ENCODE data around the gene QRICH1. TPM values are rescaled to one million over a fixed set of nuclear protein-coding genes. Genes with fewer than 3 reads are reported as not detected.

QRICH1 gene
- total RNA-seq, 4 donors from 2014 or later: 69.0 to 140 (median 104) TPM

DNA sequence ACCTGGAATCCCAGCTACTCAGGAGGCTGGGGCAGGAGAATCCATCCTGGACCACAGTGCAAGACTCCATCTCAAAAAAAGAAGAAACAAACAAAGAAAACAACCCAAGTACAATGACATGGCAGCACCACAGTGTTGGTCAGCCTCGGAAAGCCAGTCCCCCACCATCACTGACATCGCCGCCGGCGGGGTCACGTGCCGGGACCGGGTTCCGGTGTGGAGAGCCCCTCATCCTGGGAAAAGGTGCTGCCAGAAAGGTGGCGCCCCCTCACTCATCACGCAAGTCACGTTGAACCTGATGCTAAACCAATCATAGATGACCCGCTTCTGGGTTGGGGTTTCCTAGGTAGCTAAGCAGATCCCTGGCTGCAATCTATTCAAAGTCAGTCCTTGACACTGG is 17.8 kb downstream of the QRICH1 start:
- Histone ChIP-seq H3K4me3 (no peak overlapping the region), H3K27ac (no peak overlapping the region), H3K9me3 (no peaks in the 10 kb centered on the region), H3K36me3 (no peaks in the 10 kb centered on the region), H3K27me3 (no peaks in the 10 kb centered on the region), H3K4me1 (no peaks in the 10 kb centered on the region)
- TF ChIP-seq, protein P1, sequence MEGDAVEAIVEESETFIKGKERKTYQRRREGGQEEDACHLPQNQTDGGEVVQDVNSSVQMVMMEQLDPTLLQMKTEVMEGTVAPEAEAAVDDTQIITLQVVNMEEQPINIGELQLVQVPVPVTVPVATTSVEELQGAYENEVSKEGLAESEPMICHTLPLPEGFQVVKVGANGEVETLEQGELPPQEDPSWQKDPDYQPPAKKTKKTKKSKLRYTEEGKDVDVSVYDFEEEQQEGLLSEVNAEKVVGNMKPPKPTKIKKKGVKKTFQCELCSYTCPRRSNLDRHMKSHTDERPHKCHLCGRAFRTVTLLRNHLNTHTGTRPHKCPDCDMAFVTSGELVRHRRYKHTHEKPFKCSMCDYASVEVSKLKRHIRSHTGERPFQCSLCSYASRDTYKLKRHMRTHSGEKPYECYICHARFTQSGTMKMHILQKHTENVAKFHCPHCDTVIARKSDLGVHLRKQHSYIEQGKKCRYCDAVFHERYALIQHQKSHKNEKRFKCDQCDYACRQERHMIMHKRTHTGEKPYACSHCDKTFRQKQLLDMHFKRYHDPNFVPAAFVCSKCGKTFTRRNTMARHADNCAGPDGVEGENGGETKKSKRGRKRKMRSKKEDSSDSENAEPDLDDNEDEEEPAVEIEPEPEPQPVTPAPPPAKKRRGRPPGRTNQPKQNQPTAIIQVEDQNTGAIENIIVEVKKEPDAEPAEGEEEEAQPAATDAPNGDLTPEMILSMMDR (IDR thresholded peaks at IDR 0.05): no peak
- TF ChIP-seq POLR2A (IDR thresholded peaks at IDR 0.05): no peak
- intact Hi-C loops (cut with DNase I; ENCODE audit: low total_unique reads): no loop called here
- DNase-seq: no peak

DNA sequence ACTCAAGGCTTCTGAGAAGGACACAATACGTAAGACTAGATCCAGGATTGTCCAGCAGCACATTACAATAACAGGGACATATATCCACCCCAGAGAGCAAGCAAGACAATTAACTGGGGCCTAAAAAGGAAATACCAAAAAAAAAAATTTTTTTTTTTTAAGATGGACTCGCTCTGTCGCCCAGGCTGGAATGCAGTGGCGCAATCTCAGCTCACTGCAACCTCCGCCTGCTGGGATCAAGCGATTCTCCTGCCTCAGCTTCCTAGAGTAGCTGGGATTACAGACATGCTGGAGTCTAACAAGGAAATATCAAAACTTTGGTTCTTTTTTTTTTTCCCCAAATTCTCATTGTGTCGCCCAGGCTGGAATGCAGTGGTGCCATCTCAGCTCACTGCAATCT is 35.9 kb downstream of the QRICH1 start:
- Histone ChIP-seq H3K9me3 (no peaks in the 10 kb centered on the region), H3K27ac (no peak overlapping the region), H3K4me3 (no peak overlapping the region), H3K4me1 (no peaks in the 10 kb centered on the region), H3K36me3 (no peaks in the 10 kb centered on the region), H3K27me3 (no peaks in the 10 kb centered on the region)
- no peak for DNase-seq
- intact Hi-C loops (cut with DNase I; ENCODE audit: low total_unique reads): no loop called here
- no peak for TF ChIP-seq POLR2A (IDR thresholded peaks at IDR 0.05)
- TF ChIP-seq, protein P1 (IDR thresholded peaks at IDR 0.05): no peak

DNA sequence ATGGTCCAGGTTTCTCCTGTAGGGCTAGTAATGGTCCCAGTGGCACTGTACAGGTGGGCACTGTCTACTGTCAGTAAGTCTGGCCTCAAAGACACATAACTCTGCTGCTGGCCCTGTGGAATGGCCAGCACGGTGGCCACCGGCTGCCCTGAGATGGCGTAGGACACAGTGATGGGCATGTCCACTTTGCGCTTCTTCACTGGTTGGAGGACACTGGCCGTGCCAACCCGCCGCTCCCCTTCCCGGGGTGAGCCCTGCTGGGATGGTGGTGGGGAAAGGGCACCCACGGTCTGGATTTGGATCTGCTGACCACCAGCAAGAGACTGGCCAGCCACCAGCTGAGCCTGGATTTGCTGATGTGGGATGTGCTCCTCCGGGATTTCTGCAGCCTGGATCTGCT is 36.6 kb downstream of the QRICH1 start:
- Histone ChIP-seq H3K4me1 (no peaks in the 10 kb centered on the region), H3K27me3 (no peaks in the 10 kb centered on the region), H3K36me3 (no peaks in the 10 kb centered on the region), H3K4me3 (no peak overlapping the region), H3K9me3 (no peaks in the 10 kb centered on the region), H3K27ac (no peak overlapping the region)
- DNase-seq: no peak
- no peak for TF ChIP-seq POLR2A (IDR thresholded peaks at IDR 0.05)
- TF ChIP-seq, protein P1 (IDR thresholded peaks at IDR 0.05): no peak
- intact Hi-C loops (cut with DNase I; ENCODE audit: low total_unique reads): no loop called here

DNA sequence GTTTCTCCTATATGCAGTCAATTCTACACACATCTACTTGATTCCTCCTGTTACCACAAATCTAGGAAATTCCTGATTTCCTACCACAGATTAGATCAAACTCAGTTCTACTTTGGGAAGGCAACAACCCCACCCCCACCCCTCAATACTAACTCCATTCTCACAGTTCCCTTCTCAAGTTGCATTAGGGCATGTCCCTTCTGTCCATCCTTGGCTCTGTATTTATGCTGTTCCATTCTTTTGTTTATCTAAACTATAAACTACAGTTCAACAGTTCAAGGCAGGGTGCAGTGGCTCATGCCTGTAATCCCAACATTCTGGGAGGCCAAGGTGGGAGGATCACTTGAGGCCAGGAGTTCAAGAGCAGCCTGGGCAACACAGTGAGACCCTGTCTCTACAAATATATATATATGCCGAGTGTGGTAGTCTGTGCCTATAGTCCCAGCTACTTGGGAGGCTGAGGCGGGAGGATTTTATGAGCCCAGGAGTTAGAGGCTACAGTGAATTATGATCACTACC is 39.5 kb downstream of the QRICH1 start:
- intact Hi-C loops (cut with DNase I; ENCODE audit: low total_unique reads): no loop called here
- TF ChIP-seq POLR2A (IDR thresholded peaks at IDR 0.05): no peak
- TF ChIP-seq, protein P1 (IDR thresholded peaks at IDR 0.05): no peak

DNA sequence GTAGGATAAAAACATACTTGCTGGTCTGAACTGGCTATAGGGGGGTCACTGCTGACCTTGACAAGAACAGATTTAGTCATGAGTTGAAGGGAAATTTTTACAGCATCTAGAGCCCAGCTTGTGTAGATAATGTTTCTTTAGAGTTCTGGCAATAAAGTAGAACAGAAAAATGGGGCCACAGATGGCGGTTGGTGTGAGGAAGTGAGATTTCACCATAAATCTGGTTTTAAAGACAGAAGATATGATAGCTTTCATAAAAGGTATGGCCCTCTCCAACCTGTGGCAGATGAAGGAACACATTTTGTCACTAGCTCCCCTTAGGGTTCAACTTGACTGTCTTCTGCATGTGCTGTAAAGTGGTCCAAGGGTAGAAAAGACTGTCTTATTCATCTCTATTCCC is 40.3 kb downstream of the QRICH1 start:
- DNase-seq: no peak
- TF ChIP-seq POLR2A (IDR thresholded peaks at IDR 0.05): no peak
- TF ChIP-seq, protein P1 (IDR thresholded peaks at IDR 0.05): no peak
- intact Hi-C loops (cut with DNase I; ENCODE audit: low total_unique reads): no loop called here
- Histone ChIP-seq H3K4me3 (no peak overlapping the region), H3K9me3 (no peaks in the 10 kb centered on the region), H3K36me3 (no peaks in the 10 kb centered on the region), H3K27ac (no peak overlapping the region), H3K4me1 (no peaks in the 10 kb centered on the region), H3K27me3 (no peaks in the 10 kb centered on the region)

More for the DNA sequence above, 39.5 kb downstream of the QRICH1 start:
- Histone ChIP-seq H3K4me1 (no peaks in the 10 kb centered on the region), H3K27me3 (no peaks in the 10 kb centered on the region), H3K4me3 (no peak overlapping the region), H3K9me3 (no peaks in the 10 kb centered on the region), H3K36me3 (no peaks in the 10 kb centered on the region), H3K27ac (no peak overlapping the region)
- no peak for DNase-seq

Data from uterus (tissue), 4 donors.